ENCODE data around the gene SURF1. TPM values are rescaled to one million over a fixed set of nuclear protein-coding genes. Genes with fewer than 3 reads are reported as not detected.

Gene SURF1
- total and polyA plus RNA-seq, 9 of the 15 experiments (the other 6 are each of a cell fraction or from before 2014, with no cell fraction given) = 16.1 to 31.3 (median 20.9) TPM

DNA sequence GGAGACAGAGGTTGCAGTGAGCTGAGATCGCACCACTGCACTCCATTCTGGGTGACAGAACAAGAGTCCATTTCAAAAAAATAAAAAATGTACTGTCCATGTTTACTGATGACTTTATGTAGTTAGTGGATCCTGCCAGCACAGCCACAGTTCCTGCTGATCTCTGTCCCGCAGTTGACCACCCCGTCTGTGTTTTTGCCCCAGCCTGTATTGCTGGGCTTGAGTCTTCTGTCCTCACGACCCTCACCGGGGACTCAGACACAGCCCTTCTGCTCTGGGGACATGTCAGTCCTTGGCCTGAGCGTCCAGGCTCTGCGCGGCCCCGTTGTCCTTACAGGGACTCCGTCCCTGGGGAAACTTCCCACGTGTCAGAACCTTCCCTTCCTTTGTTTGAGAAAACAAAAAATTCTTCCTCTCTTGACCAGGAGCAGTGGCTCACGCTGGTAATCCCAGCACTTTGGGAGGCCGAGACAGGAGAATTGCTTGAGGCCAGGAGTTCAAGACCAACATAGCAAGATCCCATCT lies 34.8 kb downstream of the SURF1 start:
- no peak for FAIRE-seq
- Histone ChIP-seq H3K36me3 (ENCODE audit: control insufficient read depth, insufficient read depth, low read length) (no peaks in the 10 kb centered on the region), H3K79me2 (ENCODE audit: control insufficient read depth, insufficient read depth, low read length) (no peaks in the 10 kb centered on the region), H3K9me1 (ENCODE audit: control insufficient read depth, insufficient read depth, low read length) (no peaks in the 10 kb centered on the region), H3K4me2 (ENCODE audit: insufficient read depth, low read length) (no peak overlapping the region), H3K27me3 (ENCODE audit: control insufficient read depth in 2 of 2, insufficient read depth in 2 of 2, low read length in 2 of 2) (peaks cover 0 to 8% of the 10 kb centered on the region in 2 experiments; a peak in 1 of 5 replicates), H2AFZ (ENCODE audit: low read depth, low read length) (no peak overlapping the region), H3K27ac (ENCODE audit: extremely low read depth, low read depth, low read length) (no peak overlapping the region), H3K9me3 (replicated peaks; ENCODE audit: control insufficient read depth, insufficient read depth, low read depth, low read length) (peaks cover 3% of the 10 kb centered on the region), H4K20me1 (replicated peaks; ENCODE audit: control insufficient read depth, insufficient read depth, low read length) (no peaks in the 10 kb centered on the region), H3K4me1 (replicated peaks in 1 of 2; ENCODE audit: control insufficient read depth in 2 of 2, insufficient read depth in 2 of 2, low read length in 2 of 2) (peaks cover 0 to 9% of the 10 kb centered on the region in 2 experiments; a peak in 2 of 5 replicates), H3K4me3 (no peak overlapping the region), H3K9ac (ENCODE audit: insufficient read depth in 1 of 2, low read depth in 2 of 2, low read length in 2 of 2) (no peak overlapping the region)
- TF ChIP-seq, protein P1, sequence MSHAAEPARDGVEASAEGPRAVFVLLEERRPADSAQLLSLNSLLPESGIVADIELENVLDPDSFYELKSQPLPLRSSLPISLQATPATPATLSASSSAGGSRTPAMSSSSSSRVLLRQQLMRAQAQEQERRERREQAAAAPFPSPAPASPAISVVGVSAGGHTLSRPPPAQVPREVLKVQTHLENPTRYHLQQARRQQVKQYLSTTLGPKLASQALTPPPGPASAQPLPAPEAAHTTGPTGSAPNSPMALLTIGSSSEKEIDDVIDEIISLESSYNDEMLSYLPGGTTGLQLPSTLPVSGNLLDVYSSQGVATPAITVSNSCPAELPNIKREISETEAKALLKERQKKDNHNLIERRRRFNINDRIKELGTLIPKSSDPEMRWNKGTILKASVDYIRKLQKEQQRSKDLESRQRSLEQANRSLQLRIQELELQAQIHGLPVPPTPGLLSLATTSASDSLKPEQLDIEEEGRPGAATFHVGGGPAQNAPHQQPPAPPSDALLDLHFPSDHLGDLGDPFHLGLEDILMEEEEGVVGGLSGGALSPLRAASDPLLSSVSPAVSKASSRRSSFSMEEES (CRISPR knock-in tag; IDR thresholded peaks at IDR 0.05) = no peak
- TF ChIP-seq ZNF75A (CRISPR knock-in tag; IDR thresholded peaks at IDR 0.05) (no peak), ZNF696 (CRISPR knock-in tag; conservative IDR thresholded peaks at IDR 0.05) (no peak), MBD2 (IDR thresholded peaks at IDR 0.05; ENCODE audit: borderline replicate concordance, low read depth) (no peak), SRSF3 (IDR thresholded peaks at IDR 0.05; ENCODE audit: insufficient read depth, low read length) (no peak), ARNT (IDR thresholded peaks at IDR 0.05) (no peak)
- intact Hi-C loops (cut with micrococcal nuclease) (loop anchor here (10.0 kb wide), 1 partner anchor 47 kb away; the partner anchor contains the start of gene ABO), in situ Hi-C loops (cut with MboI) (no loop called here)
- no peak for DNase-seq (ENCODE audit: extremely low read depth in 1 of 4, low spot score in 3 of 4)
- WGBS (ENCODE audit: insufficient coverage, low coverage, missing lambda C conversion rate) = 53% methylated on average over 13 of the region's 13 CpGs
- POLR2A ChIA-PET = no interaction called here
- BruUV-seq (replicated peaks) = no TSS peak
- ATAC-seq = no peak
- CTCF ChIA-PET (ENCODE audit: low intra/inter-chr PET ratio) = no interaction called here
